Cardiac septum (tissue), 1 donor: ENCODE measurements around the gene HBG1. TPM values are rescaled to one million over a fixed set of nuclear protein-coding genes. Genes with fewer than 3 reads are reported as not detected.

Experiments
- total RNA-seq: library from RNA; stranded (reverse); fragmentation: NEBNext Ultra II Directional; extraction: Animal tissue kit (Norgen Biotek cat#: 25700); gene quantifications from one replicate; pipeline ENCODE4 v1.2.1, GENCODE V29; 2021
- donor health status: DM: no; HTN: no; CAD: no.

The HBG1 gene
- total RNA-seq, 1 donor from 2014 or later = not detected

Other genes starting within 250 kb of the HBG1 start
- gene OR52J3, start 203.3 kb downstream of the HBG1 start, total RNA-seq = not detected
- not detected for gene OR52E2, start 190.2 kb downstream of the HBG1 start, total RNA-seq
- gene OR52E1, start 180.3 kb downstream of the HBG1 start, total RNA-seq = not detected
- gene OR52A5, start 111.5 kb downstream of the HBG1 start, total RNA-seq = not detected
- not detected for gene OR52A1, start 95.1 kb downstream of the HBG1 start, total RNA-seq
- not detected for gene OR51V1, start 49.2 kb downstream of the HBG1 start, total RNA-seq
- gene HBB, start 22.8 kb downstream of the HBG1 start, total RNA-seq = 1,223 TPM
- 4.4 TPM for gene HBD, start 15.4 kb downstream of the HBG1 start, total RNA-seq
- gene HBG2, start 4.9 kb upstream of the HBG1 start, total RNA-seq = 0.94 TPM
- not detected for gene HBE1, start 20.1 kb upstream of the HBG1 start, total RNA-seq
- not detected for gene OR51B4, start 52.1 kb upstream of the HBG1 start, total RNA-seq
- not detected for gene OR51B2, start 74.4 kb upstream of the HBG1 start, total RNA-seq
- not detected for gene OR51B5, start 93.7 kb upstream of the HBG1 start, total RNA-seq
- not detected for gene OR51B6, start 101.7 kb upstream of the HBG1 start, total RNA-seq
- not detected for gene OR51M1, start 134.0 kb upstream of the HBG1 start, total RNA-seq
- gene OR51Q1, start 172.3 kb upstream of the HBG1 start, total RNA-seq = not detected
- not detected for gene OR51I1, start 191.7 kb upstream of the HBG1 start, total RNA-seq
- gene OR51I2, start 199.5 kb upstream of the HBG1 start, total RNA-seq = not detected
- gene OR52D1, start 238.8 kb upstream of the HBG1 start, total RNA-seq = not detected